NCI-H2196 treated with DMSO at 0.1 percent for 48 hours (cell line): Measurements from ENCODE around the gene STAT3.
"Not testable (repeated sequence)": the region's sequence is repeated elsewhere in the genome, so short reads cannot be mapped to it uniquely, and the experiment has no call there.

Experiments
- DNase-seq: peaks from one replicate; lab custom pipeline; 2025; ENCODE audit not compliant: unreplicated experiment; lab: John Stamatoyannopoulos, UW

STAT3 gene

DNA sequence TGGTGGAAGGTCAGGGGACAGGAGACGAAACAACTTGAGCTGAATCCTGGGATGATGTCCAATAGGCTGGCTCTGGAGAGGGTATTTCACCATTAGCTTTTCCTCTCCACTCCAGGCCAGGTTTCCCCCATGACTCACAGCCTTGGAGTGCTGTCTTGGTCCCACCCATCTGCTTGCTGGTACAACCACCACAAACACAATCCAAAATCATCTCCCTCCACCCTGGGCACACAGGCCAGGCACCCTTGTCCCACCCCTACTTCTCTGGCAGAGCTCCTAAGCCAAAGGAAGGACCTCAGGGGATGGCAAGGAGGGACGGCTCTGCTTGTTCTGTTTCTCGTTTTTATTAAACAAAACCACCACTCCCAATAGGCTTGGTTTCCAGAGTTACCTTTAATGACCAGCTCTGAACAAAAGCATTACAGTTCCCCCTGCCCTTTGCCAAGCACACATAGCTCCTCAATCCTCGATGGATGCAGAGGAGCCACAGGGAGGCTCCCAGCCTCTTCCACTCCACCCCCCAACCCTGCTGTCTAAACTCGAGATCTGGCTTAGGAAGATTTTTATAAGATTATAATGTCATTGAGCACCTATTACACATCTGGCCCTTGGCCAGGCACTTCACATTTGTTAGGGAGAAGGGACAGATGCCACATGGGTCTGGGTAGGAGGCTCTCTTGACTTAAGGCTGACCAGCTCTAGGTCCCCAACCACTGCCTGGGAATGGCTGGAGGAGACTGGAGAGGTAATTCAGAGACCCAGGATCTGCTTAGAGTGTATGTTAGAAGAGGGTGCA lies 21.5 kb upstream of the STAT3 start:
- no peak for DNase-seq

DNA sequence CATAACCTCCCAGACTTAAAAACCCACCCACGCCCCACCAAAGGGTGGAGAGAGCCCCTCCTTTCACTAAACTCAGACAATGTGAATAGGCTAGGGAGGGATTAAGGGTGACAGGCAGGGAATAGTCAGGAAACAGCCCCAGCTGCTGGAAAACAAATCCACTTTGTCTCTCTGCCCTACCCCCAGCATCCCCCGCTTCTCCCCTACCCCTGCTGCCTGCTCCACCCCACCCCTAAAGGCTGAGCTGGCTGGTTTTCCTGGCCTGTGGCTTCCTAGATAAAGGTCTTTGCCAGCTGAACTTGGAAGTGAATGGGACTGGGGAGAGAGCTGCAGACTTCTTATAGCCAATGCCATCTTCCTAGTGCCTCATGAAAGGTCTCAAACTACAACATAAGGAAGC lies 19.8 kb upstream of the STAT3 start:
- no peak for DNase-seq

DNA sequence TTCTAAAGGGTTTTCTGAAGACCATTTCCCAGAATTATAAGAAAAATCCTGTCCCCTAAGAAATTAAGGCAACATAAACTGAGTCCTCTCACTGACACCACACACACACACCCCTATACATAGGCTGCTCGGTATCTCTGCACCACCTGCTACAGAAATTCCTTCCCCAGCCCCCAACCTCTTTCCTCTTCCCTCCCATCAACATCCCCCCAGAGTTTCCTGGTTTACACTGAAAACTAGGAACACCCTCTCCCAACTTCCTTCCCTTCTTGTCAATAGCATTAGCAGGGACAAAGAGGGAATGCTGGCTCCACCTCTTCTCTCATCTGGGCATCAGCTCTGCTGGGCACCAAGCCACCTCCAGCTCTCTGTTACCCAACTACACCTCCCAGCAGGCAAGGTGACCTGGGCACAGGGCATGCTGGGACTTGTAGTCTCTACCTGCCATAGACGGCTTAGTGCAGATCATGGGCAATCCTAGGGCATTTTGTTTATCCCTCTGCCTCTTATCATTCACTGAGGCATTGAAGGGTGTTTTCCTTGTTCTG lies 19.1 kb upstream of the STAT3 start:
- peak; percentile 68 for DNase-seq

DNA sequence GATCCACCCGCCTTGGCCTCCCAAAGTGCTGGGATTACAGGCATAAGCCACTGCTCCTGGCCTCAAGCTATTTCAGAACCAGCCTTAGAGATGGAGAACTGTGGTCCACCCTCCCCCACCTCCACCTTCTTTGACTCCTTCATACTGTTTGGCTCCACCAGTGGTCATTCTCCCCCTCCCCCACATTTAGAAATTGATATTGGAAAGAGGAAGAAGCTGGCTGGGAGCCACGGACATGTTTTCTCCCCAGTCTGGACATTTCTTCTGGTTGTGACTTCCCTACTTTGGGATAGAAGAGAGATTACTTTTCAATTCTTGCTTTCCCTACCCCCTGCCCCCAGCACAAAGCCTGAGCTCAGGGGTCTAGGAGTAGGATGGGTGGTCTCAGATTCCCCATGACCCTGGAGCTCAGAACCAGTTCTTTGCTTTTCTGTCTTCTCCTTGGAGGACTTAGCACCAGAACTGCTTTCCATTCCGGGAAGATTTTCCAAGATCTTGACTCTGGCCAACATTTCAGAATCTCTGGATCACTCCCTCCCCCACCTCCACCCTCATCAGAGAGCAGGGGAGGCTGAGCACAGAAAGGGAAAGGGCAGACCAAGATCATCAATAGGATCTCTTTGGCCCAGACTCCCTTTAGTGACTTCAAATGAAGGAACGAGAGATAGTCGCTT lies 18.5 kb upstream of the STAT3 start:
- DNase-seq: no peak

DNA sequence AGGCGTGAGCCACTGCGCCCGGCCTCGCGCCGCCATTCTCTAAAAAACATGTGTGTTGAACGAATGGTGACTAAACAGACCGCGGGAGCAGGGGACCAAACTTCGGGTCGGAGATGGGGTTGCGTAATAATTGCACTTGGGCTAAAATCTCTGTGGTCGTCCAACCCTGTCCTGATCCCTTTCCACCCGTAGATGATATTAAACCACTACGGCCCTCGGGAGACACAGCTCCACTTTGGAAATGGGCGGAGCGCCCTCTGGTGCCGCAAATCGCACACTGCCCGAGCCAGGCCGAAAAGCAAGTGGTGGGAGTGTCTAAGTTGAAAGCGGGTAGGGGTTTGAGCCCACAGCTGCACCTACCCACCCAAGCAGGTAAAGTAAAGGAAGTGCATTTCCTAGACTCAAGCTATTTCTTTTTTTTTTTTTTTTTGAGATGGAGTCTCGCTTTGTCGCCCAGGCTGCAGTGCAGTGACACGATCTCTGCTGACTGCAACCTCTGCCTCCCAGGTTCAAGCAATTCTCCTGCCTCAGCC lies 17.8 kb upstream of the STAT3 start:
- peak; percentile 7 for DNase-seq

DNA sequence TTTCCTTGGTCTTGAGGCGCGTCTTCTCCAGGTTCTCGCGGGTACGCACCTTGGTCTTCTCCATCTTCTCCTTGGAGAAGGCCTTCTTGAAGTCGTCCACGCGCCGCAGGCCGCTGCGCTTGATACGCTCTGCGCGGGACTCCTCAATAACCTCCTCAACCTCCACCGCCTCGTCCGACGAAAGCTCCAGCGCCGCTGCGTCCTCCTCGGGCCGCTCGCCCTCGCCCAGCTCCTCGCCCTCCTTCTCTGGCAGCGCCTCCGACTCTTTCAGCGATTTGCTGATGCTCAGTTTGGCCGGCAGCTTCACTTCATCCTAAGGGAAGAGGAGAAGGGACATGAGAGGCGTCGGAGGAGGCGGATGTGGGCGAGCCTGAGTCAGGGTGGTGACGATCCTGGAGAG lies 16.8 kb upstream of the STAT3 start:
- no peak for DNase-seq

DNA sequence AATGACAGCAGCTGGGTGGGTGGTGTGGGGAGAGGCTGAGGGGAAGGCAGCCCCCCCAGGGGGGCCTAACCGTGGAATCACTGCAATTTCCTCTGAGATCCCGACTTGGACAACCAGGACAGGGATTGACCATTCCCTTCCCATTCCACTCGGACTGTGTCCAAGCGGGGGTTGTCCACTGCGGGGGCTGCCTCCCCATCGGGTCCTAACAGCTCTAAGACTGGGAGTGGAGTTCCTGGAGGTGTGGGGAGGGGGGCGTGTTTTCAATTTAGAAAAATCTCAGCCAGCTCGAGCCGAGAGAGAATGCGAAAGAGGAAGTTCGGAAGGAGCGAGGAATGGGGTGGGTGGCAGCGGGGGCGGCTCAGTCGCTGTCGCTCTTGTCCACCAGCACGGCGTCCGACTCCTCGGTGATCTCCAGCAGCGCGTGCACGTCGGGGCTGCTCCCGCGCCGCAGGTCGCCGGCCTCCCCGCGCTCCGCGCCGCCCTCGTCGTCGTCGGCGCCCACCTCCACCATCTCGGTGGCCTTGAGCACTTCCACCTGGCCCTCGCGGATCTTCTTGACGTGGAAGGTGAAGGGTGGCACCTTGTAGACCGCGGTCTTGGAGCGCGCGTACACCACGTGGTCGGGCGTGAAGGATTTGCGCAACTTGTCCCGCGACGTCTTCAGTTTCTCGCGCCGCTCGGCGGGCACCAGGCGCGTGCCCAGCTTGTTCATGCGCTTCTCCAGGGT lies 16.2 kb upstream of the STAT3 start:
- DNase-seq: no peak

DNA sequence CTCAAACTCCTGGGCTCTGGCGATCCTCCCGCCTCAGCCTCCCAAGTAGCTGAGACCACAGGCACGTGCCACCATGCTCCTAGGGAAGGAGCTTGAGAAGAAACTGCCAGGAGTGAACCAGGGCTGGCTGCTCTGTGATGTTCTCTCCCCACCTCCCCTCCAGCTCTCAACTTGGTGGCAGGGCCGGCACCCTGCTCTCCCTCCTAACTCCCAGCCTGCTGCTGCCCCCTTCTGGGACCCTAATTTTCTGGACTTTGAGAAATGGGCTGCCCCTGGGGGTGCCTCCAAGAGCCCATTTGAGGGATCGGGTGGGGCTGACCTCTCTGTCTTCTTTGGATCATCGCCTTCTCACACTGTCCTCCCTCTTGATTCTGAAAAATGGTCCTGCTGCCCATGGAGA lies 14.9 kb upstream of the STAT3 start:
- no peak for DNase-seq

DNA sequence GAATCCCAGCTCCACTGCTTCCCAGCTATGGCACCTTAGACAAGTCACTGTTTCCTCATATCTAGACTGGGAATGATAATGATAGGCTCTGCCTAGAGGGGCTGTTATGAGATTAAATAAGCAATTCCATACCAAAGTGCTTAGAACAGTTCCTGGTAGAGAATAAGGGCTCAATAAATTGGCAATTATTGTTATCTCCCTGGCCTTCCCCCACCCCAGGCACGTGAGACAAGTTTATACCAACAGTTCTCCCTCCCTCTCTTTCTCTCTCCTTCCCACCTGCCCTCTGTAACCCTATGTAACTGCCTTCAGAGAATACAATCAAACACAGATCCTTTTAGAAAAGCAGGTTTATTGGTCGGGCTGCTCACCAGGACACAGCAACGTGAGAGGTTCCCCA lies 13.9 kb upstream of the STAT3 start:
- no peak for DNase-seq

DNA sequence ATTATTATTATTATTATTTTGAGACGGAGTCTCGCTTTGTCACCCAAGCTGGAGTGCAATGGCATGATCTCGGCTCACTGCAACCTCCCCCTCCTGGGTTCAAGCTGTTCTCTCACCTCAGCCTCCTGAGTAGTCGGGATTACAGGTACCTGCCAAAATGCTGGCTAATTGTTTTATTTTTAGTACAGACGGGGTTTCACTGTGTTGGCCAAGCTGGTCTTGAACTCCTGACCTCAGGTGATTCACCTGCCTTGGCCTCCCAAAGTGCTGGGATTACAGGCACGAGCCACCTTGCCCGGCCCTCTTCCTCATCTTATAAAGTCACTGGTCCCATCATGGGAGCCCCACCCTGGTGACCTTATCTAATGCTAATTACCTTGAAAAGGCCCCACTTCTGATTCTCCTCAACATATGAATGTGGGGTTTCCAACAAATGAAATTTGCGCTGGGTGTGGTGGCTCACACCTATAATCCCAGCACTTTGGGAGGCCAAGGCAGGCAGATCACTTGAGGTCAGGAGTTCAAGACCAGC lies 12.7 kb upstream of the STAT3 start:
- not testable (repeated sequence) for DNase-seq

DNA sequence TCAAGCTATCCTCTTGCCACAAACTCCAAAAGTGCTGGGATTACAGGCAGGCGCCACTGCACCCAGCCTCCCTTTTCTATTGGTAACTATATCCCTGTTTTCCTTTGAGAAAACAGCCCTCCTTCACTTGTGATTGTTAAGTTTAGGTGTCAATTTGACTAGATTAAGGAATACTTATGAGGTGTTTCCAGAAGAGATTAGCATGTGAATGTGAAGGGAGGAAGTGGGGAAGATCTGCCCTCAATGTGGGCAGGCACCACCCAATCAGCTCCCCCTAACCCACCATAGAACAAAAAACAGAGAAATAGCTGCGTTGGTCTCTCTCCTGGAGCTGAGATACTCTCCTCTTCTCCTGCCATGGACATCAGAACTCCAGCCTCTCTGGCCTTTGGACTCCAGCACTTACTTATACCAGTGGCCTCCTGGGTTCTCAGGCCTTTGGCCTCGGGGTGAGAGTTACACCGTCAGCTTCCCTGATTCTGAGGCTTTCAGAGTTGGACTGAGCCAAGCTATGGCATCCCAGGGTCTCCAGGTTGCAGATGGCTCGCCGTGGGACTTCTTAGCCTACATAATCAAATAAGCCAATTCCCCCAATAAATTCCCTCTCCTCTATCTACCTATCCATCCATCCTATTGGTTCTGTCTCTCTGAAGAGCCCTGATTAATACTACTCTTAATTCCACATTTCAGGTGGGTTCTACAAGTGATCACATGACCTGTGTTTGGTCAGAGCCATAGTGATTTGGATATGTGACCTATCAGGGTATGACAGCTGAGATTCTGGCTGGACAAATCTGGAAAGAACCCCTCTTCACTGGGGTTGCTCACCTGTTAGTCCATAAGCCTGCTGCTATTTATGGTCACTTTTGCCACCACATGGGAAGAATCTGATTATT lies 12.0 kb upstream of the STAT3 start:
- no peak for DNase-seq

DNA sequence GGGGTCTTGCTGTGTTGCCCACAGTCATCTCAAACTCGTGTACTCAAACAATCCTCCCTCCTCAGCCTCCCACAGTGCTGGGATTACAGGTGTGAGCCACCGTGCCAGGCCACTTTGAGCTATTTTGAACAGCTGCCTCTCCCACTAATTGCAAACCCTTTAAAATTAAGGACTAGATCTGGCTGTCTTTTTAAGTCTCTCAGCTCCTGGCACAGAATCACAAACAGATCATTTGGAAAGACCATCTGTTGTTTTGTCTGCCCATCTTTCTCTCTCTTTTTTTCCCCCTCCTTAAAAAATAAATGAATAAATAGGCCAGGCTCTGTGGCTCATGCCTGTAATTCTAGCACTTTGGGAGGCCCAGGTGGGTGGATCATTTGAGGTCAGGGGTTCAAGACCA lies 10.9 kb upstream of the STAT3 start:
- no peak for DNase-seq

DNA sequence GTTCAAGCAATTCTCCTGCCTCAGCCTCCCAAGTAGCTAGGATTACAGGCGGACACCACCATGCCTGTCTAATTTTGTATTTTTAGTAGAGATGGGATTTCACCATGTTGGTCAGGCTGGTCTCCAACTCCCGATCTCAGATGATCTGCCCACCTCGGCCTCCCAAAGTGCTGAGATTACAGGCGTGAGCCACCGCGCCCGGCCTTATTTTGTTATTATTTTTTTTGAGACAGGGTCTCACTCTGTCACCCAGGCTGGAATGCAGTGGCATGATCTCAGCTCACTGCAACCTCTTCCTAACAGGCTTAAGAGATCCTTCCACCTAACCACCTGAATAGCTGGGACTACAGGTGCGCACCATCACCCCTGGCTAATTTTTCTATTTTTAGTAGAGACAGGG lies 7.4 kb upstream of the STAT3 start:
- not testable (repeated sequence) for DNase-seq

DNA sequence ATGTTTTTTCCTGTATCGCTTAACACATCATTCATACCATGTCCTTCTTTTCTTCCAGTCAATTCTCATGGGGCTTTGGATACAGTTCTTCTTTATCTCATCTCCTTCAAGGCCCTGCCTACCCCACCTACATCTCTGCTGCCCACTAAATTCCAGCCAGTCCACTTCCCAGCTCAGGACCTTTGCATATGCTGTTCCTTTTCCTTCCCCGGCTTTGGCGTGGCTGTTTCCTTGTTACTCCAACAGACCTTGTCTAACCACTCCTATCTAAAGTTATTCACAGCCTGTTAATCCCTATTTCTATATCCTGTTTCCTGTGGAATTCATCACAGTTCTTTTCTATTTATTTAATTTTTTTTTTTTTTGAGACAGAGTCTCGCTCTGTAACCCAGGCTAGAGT lies 6.6 kb upstream of the STAT3 start:
- DNase-seq: no peak

DNA sequence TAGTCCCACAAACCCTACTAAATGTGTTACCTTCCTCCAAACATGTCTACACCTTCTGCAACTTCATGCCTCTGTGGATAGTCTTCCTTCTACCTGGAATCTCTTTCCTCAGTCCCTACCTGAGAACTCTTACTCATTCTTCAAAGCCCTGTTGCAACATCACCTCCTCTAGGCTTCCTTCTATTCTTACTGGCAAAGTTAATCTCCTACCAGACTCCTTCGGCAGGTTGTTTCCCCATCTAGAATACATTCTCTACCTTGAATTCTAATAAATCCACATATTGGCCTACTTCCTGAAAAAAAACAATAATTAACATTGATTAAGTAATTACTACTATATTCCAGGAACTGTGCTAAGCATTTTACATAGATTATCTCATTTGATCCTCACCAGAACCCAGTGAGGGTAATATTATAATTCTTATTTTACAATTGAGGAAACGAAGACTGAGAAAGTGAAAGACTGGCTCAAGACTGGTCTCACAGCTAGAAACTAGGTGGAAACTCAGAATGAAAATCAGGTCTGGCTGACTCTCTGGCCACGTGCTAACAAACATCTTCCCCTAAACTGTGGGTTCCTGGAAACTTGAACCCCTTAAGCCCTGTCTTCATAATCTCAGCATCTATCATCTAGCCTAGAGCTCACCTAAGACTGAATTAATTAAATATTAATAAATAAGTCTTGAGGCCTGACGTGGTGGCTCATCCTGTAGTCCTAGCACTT lies 4.6 kb upstream of the STAT3 start:
- no peak for DNase-seq

DNA sequence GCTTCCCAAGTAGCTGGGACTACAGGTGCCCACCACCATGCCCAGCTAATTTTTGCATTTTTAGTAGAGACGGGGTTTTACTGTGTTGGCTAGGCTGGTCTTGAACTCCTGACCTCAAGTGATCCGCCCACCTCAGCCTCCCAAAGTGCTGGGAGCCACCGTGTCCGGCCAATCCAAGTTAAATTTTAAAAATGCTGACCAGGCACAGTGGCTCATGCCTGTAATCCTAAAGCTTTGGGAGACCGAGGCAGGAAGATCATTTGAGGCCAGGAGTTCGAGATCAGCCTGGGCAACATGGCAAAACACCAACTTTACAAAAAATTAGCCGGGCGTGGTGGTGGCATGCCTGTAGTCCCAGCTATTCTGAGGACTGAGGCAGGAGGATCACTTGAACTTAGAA lies 3.2 kb upstream of the STAT3 start:
- not testable (repeated sequence) for DNase-seq

DNA sequence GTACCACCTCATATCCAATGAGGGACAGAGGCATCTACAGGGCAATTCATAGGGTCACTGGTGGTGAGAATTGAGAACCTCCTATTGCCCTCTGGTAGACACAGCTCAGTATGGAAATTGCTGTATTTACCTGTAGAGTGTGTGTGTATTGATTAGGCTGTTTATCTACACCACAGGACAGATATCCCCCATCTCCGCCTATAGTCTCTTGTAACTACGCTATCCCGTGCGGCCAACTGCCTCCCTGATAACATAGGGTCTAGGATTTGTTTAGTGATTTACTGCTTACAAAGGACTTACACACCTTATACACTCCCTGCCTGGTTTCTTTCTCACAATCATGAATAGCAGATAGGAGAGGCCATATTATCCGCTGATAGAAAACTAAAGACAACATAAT lies 1.7 kb upstream of the STAT3 start:
- DNase-seq: no peak

DNA sequence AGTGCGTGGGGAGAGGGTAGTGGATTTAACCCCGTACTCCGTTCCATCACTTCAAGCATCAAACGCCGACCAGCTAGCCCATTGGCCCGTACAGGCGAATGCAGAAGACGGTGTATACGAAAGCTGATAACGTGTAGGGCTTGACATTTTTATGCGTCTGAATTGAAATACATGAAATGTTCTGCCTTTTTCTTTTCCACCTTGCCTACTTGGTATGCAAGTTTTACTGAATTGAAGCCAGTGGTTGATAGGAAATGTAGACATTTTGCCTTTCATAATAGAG lies 834 bp upstream of the STAT3 start:
- no peak for DNase-seq

DNA sequence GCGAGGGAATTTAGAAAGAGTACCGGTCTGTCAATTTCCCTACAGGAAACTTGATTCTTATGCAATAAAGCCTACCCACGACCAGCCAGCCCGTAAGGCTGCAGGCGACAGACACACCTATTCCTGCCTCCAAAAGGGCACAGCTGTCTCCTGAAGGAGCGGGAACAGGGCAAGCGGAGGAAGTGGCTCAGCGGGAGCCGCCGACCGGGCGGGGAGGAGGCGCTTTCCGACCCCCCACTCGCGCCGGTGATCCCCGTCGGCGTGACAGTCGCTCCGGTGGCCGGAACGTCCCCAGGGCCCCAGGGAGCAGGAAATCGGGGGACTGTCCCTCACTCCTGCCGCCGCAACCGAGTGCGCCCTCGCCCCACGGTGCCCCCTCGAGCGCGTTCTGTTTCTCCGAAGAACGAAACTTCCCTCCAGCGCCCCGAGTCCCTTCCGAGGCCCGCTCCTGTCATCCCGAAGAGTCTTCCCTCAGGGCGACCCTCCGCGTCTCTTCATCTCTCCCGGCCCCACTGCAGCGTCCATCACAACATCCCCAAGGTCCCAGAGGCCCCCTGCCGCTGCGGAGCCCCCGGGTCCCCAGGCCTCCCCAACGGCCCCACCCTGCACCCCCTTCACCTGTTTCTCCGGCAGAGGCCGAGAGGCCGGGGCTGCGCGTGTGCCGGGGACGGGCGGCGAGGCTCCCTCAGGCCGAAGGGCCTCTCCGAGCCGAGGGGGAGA lies 421 bp downstream of the STAT3 start:
- DNase-seq: no peak
